NCI-H2171 treated with DMSO at 0.1 percent for 48 hours (cell line): ENCODE results near the gene NR2F1-AS1.
"Not testable (repeated sequence)": the region's sequence is repeated elsewhere in the genome, so short reads cannot be mapped to it uniquely, and the experiment has no call there.

ENCODE experiments used
- DNase-seq: peaks from one replicate; lab custom pipeline; 2025; lab: John Stamatoyannopoulos, UW

The NR2F1-AS1 gene

DNA sequence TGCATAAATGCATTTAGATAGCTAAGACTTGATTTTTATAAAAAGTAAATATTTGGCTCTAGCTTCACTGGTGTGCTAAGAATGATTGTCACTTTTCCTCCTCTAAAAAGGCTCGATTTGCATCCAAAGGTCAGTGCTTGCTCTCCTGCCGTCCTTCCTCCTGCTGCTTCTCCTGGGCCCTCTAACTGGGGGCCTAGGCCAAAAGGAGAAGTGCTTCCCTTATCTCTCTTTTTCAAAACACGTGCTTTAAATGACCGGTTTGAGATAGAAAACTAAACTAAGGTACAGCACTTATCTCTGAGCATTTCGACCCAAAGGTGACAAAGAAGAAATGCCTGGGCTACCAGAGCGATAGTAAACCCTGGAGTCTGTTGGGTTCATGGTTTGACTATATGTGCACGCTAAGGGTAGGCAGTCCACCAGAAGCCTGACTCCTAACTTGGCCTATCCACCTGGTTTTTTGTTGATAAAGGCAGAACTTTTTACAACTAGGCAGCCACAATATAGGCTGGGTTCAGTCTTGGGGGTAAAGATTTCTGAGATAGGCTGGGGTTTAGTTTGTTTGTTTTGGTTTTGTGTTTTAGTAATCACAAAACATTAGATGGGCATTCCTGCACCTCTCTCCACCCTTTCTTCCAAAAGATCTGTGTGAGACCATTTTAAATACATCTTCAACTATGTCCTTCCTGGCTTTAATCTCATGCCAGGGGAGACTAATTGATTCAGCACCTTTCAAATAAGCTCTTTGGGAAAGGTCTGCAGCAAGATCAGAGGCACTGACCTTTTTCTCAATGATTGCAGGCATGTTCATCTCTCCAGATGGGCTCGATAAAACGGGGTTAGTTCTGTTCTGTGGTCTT lies 3.8 kb downstream of the NR2F1-AS1 start:
- no peak for DNase-seq

DNA sequence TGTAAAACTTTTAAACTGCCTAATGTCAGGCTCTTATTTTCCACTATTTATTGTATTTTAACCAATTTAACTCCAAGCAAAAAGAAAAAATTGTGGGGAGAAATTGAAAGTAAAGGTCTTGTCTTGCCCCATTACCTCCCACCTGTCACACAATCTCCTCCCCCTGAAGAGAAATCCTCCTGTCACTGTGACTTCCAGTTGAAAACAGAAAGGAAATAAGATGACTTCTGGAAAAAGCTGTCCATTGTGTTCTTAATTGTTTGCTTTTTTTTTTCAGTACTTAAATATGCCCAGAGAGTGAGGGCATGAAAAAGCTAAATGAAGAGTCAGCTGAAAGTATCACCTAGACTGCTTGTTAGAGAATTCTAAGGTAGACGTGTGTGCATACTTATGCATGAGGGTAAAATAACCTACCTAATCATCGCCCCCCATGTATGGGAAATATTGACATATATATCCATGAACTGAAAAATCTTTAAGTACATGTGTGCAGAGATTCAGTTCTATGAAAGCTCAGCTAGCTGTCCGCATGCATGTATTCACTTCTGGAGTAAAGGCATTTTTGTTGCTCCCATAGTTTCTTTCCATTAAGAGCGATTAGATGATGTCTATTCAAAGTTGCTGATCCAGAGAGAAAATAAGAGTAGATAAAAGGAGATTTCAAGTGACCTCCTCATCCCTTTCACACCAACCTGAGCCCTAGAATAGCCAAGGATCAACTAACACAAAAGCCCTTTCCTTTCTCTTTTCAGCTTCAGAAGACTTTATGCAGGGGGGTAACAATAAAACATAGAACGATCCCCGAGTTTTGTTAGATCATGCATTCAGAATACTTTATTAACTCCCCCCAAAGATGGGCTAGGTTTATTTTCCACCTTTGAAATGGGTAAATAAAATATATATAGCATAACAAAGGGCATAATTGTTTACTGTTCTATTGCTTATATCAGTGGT lies 5.3 kb downstream of the NR2F1-AS1 start:
- no peak for DNase-seq

DNA sequence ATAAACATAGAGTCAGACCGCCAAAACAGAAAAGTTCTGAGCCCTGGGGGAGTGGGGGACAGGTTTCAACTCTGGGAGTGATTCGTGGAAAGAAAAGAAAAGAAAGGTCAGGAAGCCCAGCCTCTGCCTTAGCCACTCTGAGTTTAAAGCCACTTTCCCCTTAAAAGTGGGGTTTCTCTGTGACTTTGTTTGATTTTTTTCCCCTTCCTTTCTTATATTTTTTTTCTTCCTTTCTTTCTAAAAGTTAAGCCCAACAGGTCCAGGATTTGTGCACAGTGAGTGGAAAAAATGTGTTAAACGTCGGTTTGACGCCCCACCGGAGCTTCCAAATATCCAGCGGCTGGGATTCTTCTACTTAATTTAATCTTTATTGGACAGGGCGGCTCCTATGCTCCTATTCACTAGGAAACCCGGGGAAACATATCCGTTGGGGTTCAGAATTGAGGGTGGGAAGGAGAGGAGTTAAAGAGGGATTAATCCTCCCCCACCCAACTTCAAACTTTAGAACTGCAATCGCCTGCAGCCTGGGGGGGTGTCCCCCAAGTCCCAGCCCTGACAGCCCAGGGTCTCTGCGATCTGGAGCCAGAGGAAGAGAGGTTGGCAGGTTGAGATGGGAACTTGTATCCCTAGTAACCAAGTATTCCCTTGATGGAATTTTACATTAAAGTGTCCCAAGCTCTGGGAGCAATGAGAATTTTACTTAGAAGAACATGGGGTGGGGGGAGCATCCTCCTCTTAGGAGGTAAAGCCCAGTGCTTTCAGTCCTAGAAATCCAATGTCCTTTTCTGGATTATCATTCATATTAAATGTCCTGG lies 6.3 kb downstream of the NR2F1-AS1 start:
- no peak for DNase-seq

DNA sequence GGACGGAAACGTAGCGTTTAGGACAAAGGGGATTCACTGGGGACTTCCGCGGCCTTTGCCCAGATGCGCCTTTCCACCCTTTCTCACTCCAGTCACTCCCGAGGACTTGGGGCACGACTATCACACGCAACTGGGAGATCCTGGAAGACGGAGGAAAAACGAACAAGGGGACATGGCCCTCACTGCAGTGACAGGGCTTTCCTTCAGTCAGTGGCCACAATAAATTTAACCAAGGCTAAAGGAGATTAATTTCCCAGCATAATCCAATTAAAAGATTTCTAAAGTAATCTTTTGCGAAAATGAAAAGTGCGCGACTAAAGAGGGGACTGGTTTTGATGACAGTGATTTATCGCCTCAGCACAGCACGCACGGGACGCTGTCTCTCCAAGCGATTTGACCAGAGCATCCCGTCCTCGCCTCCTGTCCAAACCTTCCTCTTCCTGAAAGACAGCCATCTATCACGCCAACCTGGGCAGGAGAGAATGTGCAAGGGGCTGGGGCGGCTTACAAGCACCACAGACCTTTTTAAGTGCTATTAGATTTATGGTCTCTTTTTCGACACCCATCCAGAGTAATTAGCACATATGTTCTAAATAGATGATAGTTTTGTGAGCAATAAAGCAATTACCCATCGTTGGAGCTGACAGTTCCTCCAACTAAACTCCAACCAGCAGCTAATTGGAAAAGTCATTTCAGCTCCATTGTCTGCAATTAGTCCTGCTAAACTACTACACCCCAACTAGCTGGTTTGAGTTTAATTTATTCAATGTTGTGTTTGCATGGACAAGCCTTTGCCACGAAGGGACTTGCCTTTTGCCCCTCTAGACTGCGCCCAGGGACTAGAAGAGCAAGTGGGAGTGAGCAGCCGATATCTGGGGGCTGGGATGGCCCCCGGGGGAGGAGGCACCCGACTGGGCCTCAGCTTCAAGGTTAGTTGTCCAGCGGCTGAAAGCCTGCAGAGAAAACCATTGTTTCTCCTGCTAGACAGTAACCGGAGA lies 7.4 kb downstream of the NR2F1-AS1 start:
- DNase-seq = no peak

DNA sequence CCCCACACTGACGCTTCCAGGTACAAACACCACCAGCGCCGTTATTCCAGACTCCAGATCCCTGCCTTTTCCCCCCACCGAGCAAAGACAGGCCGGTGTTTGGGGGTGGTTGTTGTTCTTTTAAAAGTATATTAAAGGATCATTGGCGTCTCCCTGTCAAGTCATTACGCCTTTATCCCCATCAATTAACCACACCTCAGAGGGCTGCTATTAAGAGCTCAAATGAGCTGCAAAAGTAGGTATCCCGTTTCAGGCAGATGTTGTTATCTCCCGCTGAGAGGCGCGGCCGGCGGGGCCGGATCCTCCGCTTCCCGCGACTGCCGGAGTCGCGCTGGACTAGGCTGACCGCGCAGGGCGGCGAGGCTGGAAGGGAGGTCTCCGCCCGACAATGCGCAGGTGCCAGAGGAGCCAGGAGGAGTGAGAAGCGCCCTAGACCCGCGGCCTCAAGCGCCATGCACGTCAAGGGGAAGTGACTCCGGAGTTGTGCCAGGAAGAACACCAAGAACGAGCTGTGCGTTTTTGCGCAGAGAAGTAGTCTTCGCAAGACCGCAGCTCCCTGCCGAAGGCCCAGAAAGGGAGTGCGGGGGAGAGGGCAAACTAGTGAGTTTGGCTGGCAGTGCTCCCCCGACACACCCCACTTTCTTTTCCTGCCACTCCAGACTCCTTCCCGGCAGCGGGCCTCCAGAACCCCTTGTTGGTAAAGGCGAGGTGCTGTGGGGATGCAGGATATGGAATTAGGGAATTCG lies 8.2 kb downstream of the NR2F1-AS1 start:
- DNase-seq = peak; percentile 70

DNA sequence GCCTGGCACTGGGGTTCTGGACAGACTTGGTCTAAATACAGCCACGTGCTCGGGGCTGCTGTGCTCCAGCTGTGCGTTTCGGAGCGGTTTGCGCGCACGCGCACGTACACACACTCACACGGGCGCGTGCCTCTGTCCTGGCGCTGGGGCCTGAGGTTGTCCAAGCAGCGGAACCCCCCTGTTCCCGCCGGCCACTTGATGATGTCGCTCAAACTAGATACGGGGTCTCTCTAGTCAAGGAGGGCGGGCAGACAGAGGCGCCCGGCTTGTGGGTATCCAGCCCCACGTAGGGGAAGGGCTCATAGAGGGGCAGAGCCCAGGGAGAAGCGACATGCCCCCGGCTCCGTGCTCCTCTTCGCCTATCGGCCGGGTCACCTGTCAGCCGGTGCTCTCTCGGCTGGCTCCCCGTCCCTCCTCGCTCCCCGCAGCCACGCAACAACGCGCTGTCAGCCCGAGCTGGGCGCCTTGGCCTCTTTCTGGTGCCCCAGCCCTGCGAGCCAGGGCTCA lies 8.9 kb downstream of the NR2F1-AS1 start:
- DNase-seq = no peak

DNA sequence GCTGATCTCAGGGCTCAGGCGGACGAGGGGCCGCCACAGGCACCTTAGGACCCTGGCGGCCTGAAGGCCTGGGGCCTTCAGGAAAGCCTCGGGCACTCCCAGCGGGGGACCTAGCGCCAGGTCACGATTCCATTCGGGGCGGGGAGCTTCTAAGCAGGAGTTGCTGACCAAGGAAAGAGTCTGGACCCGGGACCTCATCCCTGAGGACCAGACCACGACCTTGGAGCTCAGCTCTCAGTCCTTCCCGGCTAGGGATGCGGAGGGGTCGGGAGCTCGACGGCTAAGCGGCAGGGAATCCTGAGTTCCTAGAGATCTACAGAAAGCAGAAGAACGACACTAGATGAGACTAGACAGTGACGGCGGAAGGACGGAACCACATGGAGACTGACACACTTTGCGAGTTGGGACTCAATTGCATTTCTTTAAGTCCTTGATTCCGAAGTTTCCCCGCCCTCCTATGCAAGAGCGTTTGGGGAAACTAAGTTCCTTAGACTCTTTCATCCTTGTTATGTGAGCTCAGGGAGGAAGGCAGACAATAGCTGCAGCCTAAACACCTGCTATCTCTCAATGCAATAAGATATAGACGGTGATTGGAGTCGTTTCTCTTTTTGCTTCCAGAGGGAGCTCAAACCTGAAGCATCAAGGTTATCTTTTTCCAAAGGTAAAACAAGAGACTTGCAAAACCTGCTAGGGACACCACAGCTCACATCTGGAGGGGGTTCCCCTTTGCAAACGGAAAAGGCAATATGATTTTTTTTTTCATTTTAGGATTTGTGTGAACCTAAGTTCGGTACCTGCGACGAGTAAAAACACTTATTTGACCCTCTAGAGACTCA lies 9.7 kb downstream of the NR2F1-AS1 start:
- DNase-seq = no peak

DNA sequence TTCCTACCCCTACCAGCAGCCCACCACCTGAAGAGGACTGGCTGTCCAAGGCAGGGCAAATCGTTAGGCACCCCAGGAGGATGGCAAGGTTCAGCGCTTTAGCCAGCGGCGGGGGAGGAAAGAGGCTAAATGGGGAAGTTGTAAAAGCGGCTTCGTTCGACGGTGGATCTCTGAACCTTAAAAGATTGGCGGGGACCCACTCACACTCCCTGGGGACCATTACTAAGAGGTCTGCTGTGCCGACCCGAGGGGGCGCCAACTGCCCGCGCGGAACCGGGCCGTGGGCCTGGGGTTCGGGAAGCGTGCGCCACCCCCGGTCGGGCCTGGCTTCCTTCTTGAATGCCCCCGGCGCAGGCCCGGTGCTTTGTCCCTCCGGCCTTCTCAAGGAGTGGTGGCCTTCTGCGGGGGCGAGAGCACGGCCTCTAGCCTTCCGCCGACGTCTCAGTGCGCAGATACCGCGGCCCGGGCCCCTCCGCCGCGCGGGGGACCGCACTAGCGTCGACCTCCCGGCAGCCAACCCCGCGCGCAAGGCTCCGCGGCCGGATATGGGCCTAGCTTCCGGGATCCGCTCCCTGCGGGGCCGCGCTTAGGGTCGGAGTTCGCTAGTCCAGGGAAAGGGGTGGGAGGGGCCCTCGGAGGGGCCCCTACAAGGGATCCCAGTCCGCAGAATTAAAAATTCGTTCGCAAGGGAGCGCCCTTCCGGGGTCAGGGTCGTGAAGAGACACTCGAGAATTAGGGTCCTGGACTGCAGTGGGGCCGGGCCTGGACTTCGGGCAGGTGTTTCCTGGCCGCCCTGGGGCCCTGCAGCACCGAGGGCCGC lies 10.5 kb downstream of the NR2F1-AS1 start:
- DNase-seq = no peak

DNA sequence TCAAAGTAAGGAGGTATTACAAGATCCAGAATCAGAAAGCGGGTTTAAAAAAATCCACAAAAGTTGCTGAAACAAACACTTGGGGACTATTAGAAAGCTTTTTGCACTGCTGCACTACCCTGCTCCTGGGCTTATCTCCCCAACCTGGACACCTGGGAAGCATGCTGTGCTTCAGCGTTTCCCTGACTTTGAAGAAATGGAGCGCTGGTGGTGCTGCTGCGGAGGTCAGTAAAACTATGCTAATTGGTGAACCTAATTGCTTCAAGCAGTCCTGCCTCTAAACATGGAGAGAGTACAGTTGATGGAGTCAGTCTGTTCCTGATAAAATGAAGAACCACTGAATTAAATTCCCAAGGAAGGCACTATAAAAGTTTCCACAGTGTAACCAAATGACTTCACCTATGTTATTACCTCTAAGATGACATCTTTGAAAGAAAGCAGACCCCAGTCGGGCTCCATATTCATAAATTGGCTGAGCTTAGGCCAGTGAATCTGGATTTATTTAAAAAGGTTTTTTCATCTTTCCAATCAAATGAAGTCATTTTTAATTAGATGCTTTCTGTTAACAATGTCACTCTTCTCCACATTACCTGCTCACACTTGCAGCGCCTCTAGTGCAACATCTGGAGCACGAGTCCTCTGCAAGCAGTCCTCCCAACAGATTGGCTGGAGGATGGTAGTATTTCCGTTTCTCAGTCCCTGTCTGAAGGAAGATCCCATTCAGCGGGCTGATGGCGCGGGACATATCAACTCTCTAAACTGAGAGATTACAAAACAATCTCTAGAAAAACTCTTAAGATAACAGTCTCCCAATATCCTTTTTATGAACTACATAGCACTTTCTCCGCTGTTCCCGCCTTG lies 11.5 kb downstream of the NR2F1-AS1 start:
- no peak for DNase-seq

DNA sequence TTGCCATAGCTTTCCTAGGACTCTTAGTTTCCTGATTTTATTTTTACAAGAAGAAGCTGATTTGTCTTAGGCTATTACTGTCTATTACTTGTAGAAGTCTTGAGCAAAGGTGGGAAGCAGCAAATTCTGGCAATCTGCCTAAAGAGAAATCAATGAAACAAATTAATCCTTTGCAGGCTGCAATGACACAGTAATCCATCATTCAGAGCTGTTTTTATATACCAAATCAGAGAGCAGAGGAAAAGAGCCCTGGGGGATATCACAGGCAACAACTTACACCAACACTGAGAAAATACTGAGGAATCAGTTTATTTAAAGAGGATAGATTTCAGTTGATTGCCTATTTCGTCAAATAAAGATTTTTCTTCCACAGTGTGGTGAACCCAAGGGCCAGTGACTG lies 13.6 kb downstream of the NR2F1-AS1 start:
- no peak for DNase-seq

DNA sequence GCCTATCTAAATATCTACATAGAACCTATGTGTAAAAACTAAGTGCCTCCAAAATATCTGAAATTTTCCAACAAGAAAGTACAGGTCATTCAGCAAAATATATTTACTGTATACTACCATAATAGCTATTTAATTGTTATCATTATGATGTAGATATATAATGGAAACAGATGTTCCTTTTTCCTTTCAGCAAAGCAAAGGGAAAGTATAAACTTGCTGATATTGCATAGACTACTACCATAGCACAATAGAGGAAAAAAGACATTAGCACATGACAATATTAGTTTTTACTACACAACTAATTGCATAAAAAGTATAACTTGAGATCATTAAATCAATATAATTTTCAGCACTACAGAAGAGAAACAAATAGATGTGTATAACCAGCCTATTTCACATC lies 14.9 kb downstream of the NR2F1-AS1 start:
- DNase-seq = no peak

DNA sequence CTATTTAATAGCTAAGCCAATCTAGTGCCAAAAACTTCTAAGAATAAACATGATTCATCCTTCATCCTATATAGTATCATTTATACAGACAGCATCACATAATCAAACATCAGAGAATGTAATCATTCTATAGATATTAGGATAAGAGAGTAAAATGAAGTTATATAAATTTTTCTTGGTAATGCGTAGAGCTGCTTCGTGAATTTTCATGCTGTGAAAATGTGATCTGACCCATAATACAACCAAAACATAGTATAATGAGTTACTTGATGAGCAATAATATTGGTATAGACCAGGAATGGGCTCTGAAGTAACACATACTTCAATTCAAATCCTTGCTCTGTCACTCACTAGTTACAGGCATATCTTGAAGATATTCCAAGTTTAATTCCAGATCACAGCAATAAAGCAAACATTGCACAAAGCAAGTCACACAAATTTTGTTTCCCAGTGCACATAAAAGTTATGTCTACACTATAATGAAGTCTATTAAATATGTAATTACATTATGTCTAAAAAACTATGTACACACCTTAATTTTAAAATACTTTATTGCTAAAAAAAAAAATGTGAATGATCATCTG lies 23.9 kb downstream of the NR2F1-AS1 start:
- DNase-seq = no peak

DNA sequence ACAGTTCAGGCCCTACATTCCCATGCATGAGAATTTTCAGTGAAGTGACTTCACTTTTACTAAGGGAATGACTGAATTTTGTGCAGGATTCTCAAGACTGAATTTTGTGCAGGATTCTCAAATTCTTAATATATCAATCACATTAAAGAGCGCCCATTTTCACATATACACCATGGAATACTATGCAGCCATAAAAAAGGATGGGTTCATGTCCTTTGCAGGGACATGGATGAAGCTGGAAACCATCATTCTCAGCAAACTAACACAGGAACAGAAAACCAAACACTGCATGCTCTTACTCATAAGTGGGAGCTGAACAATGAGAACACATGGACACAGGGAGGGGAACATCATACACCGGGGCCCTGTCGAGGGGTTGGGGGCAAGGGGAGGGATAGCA lies 31.4 kb downstream of the NR2F1-AS1 start:
- not testable (repeated sequence) for DNase-seq

DNA sequence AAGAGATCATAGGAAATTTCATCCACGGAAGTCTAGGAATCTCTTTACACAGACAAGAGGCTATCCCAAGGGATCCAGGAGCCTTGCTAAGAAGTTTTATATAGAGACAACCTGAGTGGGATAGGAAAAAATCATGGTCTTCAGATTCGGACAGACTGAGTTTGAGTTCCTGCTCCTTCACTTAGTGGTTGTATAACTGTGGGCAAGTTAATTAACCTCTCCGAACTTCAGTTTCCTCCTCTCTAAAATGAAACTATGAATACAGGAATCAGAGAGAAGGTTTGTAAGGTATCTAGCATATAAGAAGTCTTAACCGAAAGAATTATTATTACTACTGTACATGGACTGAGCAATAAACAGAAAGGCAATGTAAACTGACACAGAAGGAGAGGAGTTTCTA lies 35.1 kb downstream of the NR2F1-AS1 start:
- DNase-seq = no peak

DNA sequence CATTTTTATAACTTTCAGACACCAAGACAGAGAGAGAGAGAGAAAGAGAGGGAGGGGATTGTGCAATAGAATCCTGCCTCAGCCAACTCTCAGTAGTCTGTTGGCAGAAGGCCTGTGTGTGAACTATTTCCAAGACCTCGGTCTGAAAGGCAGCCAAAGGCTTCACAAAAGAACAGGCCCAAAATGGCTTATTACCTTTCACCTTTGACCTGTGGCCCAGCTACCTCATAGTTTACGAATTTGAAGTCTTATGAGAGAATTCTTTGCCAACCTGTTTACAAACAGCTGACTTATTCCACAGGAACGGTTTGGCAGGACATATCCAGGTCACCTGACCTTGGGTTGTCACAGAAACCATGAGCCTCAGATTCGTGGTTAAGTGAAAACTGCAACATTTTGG lies 48.6 kb downstream of the NR2F1-AS1 start:
- no peak for DNase-seq

DNA sequence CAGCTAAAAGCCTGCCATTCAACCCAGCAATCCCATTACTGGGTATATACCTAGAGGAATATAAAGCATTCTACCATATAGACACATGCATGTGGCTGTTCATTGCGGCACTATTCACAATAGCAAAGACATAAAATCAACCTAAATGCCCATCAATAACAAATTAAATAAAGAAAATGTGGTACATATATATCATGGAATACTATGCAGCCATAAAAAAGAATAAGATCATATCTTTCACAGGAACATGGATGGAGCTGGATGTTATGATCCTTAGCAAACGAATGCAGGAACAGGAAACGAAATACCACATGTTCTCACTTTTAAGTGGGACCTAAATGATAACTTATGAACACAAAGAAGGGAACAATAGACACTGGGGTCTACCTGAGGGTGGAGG lies 59.2 kb downstream of the NR2F1-AS1 start:
- not testable (repeated sequence) for DNase-seq

DNA sequence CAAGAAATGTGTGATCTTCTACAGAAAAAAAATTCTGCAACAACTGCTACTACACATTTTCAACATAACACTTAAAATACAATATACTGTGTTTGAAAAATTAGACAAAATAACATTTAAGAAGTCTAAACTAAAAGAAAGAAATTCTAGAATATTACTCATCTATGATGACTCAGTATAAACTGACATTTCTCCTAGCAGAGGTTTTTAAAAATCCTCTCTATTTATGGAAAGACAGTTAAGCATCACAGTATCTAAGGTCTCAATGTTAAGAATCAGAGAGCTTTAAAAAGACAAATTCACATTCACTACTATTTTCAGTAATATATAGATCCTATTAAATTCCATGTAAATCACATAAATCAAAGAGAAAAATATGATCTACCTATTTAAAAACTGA lies 61.3 kb downstream of the NR2F1-AS1 start:
- DNase-seq = no peak
